Measurements from ENCODE around the gene TMEM18.

DNA sequence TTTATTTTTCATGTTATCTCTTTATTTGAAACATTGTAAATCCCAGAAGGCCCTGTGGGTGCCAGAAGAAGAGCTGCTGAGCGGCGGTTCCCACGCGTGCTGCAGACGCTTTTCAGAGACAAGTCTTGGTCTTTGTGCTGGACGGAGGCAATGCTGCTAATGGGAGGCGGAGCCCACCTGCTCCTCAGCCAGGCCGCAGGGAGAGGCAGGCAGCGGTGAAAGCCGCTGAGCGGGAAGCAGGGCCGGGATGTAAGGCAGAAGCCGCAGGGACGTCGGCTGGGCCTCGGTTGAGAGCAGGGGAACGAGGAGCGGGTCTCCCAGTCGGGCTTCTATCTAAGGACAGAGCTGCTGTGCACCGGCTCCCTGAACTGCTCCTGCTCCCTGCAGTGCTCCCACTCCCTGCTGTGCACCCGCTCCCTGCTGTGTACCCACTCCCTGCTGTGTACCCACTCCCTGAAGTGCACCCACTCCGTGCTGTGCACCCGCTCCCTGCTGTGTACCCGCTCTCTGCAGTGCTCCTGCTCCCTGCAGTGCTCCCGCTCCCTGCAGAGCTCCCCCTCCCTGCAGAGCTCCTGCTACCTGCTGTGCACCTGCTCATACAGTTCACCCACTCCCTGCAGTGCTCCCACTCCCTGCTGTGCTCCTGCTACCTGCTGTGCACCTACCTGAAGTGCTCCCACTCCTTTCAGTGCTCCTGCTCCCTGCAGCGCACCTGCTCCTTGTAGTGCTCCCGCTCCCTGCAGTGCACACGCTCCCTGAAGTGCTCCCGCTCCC, 16.4 kb downstream of the TMEM18 start:
- TF ChIP-seq RAD21 (conservative IDR thresholded peaks at IDR 0.05) (no peak), REST (IDR thresholded peaks at IDR 0.05; ENCODE audit: borderline replicate concordance) (no peak), CTCF (IDR thresholded peaks at IDR 0.05; ENCODE audit: poor library complexity, severe bottlenecking) (no peak)

Data from neural cell (in vitro differentiated cells).